Sigmoid colon (tissue), 4 donors: ENCODE data around the gene PGK2.

Experiments
- POLR2A ChIP-seq, 2 donors: fragments of 450-650 bp; IDR thresholded peaks; one replicate each; pipeline ENCODE4 v1.6.1; 2016; ENCODE audit warnings: antibody characterized with exemption in 2 of 2, mild to moderate bottlenecking in 2 of 2, moderate library complexity in 2 of 2
- POLR2AphosphoS5 ChIP-seq, 4 donors: sonication (generic); formaldehyde crosslinking; IDR thresholded peaks; one replicate each; pipeline ENCODE4 v1.6.1; 2017; ENCODE audit warnings: antibody characterized with exemption in 4 of 4

DNA sequence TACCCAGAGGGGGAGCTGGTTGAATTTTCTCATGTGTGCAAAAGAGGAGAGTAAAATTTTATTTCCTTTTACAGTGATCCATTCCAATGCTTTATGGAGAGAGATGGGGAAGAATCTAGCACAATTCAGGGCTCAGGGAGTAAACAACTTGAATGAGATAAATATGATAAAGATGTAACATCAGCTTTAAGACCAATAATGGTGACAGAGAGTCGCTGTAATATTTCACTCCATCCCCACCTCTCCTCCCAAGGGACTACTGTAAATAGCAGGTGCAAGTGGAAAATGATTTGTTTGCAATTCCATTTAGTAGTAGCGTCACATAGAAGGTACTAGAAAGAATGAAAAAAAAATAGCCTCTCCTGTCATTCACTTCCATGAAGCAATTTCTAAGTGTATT, 47.7 kb downstream of the PGK2 start:
- TF ChIP-seq POLR2AphosphoS5 (IDR thresholded peaks at IDR 0.05), result no peak
- no peak for TF ChIP-seq POLR2A (IDR thresholded peaks at IDR 0.05)
